A673 (cell line): ENCODE measurements around the gene GPR160.

ENCODE experiments used
- CTCF ChIP-seq: fragments of 300-800, 200-600 bp; sonication (generic); conservative IDR thresholded peaks from 2 replicates; pipeline ENCODE4 v1.5.1; 2017; ENCODE audit warnings: low read depth, mild to moderate bottlenecking, antibody characterized with exemption, low read length, moderate library complexity, mixed read lengths
- EZH2 ChIP-seq: fragments of 200-600 bp; sonication (generic); IDR thresholded peaks from 2 replicates; pipeline ENCODE4 v1.6.1; 2017; ENCODE audit warnings: borderline replicate concordance, low read depth, mild to moderate bottlenecking, mixed read lengths, antibody characterized with exemption, low read length; ENCODE audit not compliant: poor library complexity, severe bottlenecking

- TF ChIP-seq EZH2, result no peak
- no peak for TF ChIP-seq CTCF
These were observed 33.9 kb upstream of the GPR160 start for GRCh38 chr3:170003881-170004356.
